GM23338 (cell line): ENCODE results near the gene PTBP3. TPM values are rescaled to one million over a fixed set of nuclear protein-coding genes. Genes with fewer than 3 reads are reported as not detected.

Experiments
- ATAC-seq: fragments of 200-7000 bp; cut with Tn5 transposase; 3 replicates; pipeline ENCODE4 v1.9.1; 2020
- DNase-seq: peaks from one replicate; pipeline ENCODE4 v3.0.0-alpha.2; 2015; ENCODE audit warnings: low spot score
- H2AFZ ChIP-seq: fragments of 200-600 bp; sonication (generic); 2 replicates; pipeline ENCODE4 v1.8.0; 2016; ENCODE audit warnings: antibody characterized with exemption, mild to moderate bottlenecking, moderate library complexity
- H3F3A ChIP-seq: fragments of 200-600 bp; sonication (generic); replicated peaks from 2 replicates; pipeline ENCODE4 v1.8.0; 2017; ENCODE audit warnings: antibody characterized with exemption, mixed run types, low read depth
- H3K27ac ChIP-seq: fragments of 200-600 bp; sonication (generic); 2 replicates; pipeline ENCODE4 v1.6.1; 2016; ENCODE audit warnings: low read depth
- H3K27me3 ChIP-seq: fragments of 200-600 bp; sonication (generic); 2 replicates; pipeline ENCODE4 v1.8.0; 2016; ENCODE audit warnings: mild to moderate bottlenecking, mixed run types, moderate library complexity; ENCODE audit not compliant: insufficient read depth
- H3K36me3 ChIP-seq: fragments of 200-600 bp; sonication (generic); 2 replicates; pipeline ENCODE4 v1.8.0; 2016; ENCODE audit warnings: mild to moderate bottlenecking; ENCODE audit not compliant: insufficient read depth
- H3K4me1 ChIP-seq: fragments of 200-600 bp; sonication (generic); 2 replicates; pipeline ENCODE4 v1.8.0; 2016; ENCODE audit warnings: mild to moderate bottlenecking, moderate library complexity; ENCODE audit not compliant: insufficient read depth
- H3K4me2 ChIP-seq: fragments of 200-600 bp; sonication (generic); 2 replicates; pipeline ENCODE4 v1.7.1; 2017; ENCODE audit warnings: mixed run types
- H3K4me3 ChIP-seq: fragments of 200-600 bp; sonication (generic); 2 replicates; pipeline ENCODE4 v1.6.1; 2016; ENCODE audit warnings: mixed run types
- H3K79me2 ChIP-seq: fragments of 200-600 bp; sonication (generic); replicated peaks from 2 replicates; pipeline ENCODE4 v1.8.0; 2017; ENCODE audit warnings: mild to moderate bottlenecking; ENCODE audit not compliant: insufficient read depth
- H3K9me2 ChIP-seq: fragments of 200-600 bp; sonication (generic); 2 replicates; pipeline ENCODE4 v1.8.0; 2017; ENCODE audit not compliant: insufficient read depth
- H4K20me1 ChIP-seq: fragments of 200-600 bp; sonication (generic); replicated peaks from 2 replicates; pipeline ENCODE4 v1.8.0; 2017; ENCODE audit warnings: mild to moderate bottlenecking; ENCODE audit not compliant: insufficient read depth
- H3K27ac Mint-ChIP-seq: 2 replicates; pipeline ENCODE4 v1.8.0; 2020; ENCODE audit warnings: inconsistent platforms, mild to moderate bottlenecking, moderate library complexity, mixed read lengths
- H3K27me3 Mint-ChIP-seq: 3 replicates; pipeline ENCODE4 v1.8.0; 2022; ENCODE audit warnings: low read depth, mild to moderate bottlenecking, moderate library complexity, mixed read lengths, inconsistent platforms; ENCODE audit not compliant: insufficient read depth, poor library complexity
- H3K36me3 Mint-ChIP-seq: 3 replicates; pipeline ENCODE4 v1.8.0; 2021; ENCODE audit warnings: low read depth, mild to moderate bottlenecking, inconsistent platforms, moderate library complexity, mixed read lengths
- H3K4me1 Mint-ChIP-seq: 3 replicates; pipeline ENCODE4 v1.8.0; 2020; ENCODE audit warnings: mild to moderate bottlenecking, inconsistent platforms, mixed read lengths
- H3K4me3 Mint-ChIP-seq: 3 replicates; pipeline ENCODE4 v1.8.0; 2021; ENCODE audit warnings: moderate library complexity, mild to moderate bottlenecking, inconsistent platforms, mixed read lengths
- H3K9me3 Mint-ChIP-seq: 3 replicates; pipeline ENCODE4 v1.8.0; 2020; ENCODE audit warnings: moderate library complexity, mild to moderate bottlenecking, inconsistent platforms, mixed read lengths
- CTCF ChIP-seq, 2 experiments: fragments of 200-600 bp in 1 of 2; sonication (generic) in 1 of 2; conservative IDR thresholded peaks; 2 replicates each; pipeline versions ENCODE4 v1.5.1 to v1.6.1; 2016 to 2017; ENCODE audit warnings: antibody characterized with exemption in 2 of 2, low read depth in 2 of 2, mild to moderate bottlenecking in 2 of 2, moderate library complexity in 1 of 2
- ZNF114 ChIP-seq: fragments of 250-450 bp; sonication (Bioruptor Pico); IDR thresholded peaks from 2 replicates; pipeline ENCODE4 v1.5.0; 2020; ENCODE audit warnings: mild to moderate bottlenecking, moderate library complexity
- ZNF462 ChIP-seq: fragments of 250-450 bp; sonication (Bioruptor Pico); IDR thresholded peaks from 2 replicates; pipeline ENCODE4 v1.5.0; 2020; ENCODE audit warnings: mild to moderate bottlenecking, moderate library complexity
- polyA plus RNA-seq: library from polyadenylated mRNA; unstranded; fragments of >200 nt; fragmentation: Nextera tagmentation; extraction: Ambion mirVana; gene quantifications from 2 replicates; pipeline ENCODE4 v1.2.1, GENCODE V29; 2016
- total RNA-seq: library from RNA; depleted of rRNA; stranded (reverse); fragments of >200 nt; shearing (Covaris generic); gene quantifications from 2 replicates; pipeline ENCODE4 v1.2.3, GENCODE V29; 2014

Gene PTBP3
- total and polyA plus RNA-seq, 2 experiments from 2014 or later: 20.0 to 92.9 TPM

GRCh38 chr9:112232233-112232632 lies 101.2 kb downstream of the PTBP3 start (continued):
- no peak for TF ChIP-seq ZNF462 (CRISPR knock-in tag)
- no peak for TF ChIP-seq CTCF (conservative IDR thresholded peaks at IDR 0.05; ENCODE audit: low read depth in 2 of 2)

GRCh38 chr9:112226091-112226490 lies 107.3 kb downstream of the PTBP3 start:
- Mint-ChIP-seq H3K36me3 (peaks cover 36% of the 10 kb centered on the region), H3K9me3 (no peaks in the 10 kb centered on the region), H3K4me3 (no peak overlapping the region), H3K27ac (no peak overlapping the region), H3K4me1 (no peaks in the 10 kb centered on the region), H3K27me3 (no peaks in the 10 kb centered on the region)
- Histone ChIP-seq H3K36me3 (peaks cover 8% of the 10 kb centered on the region; the same call in 1 of the 2 replicates), H4K20me1 (no peaks in the 10 kb centered on the region), H3K4me3 (no peak overlapping the region), H3K4me2 (no peak overlapping the region), H3K27ac (no peak overlapping the region), H3K9me2 (no peaks in the 10 kb centered on the region), H3F3A (no peaks in the 10 kb centered on the region), H3K4me1 (no peaks in the 10 kb centered on the region), H3K27me3 (no peaks in the 10 kb centered on the region), H2AFZ (no peak overlapping the region), H3K79me2 (no peaks in the 10 kb centered on the region)
- no peak for TF ChIP-seq ZNF114
- DNase-seq (no peak), ATAC-seq (no peak)
